GM13977 (cell line): ENCODE results near the gene DIPK1B.

Experiments used
- DNase-seq: peaks from one replicate; pipeline ENCODE4 v3.0.0; 2012; ENCODE audit warnings: low spot score
- in situ Hi-C: fragments of 300-500 bp; cut with MboI; formaldehyde crosslinking; loops from one replicate; pipeline ENCODE4 v1.12.0; 2022; ENCODE audit warnings: low sequenced_read_pairs, low pct_unique_long_range_greater_than_20kb, mixed read lengths, inconsistent platforms; ENCODE audit not compliant: unreplicated experiment
- TF ChIP-seq, protein P1 (sequence below): IDR thresholded peaks from 2 replicates; pipeline ENCODE4 v1.5.1; 2012; ENCODE audit warnings: mild to moderate bottlenecking, control low read depth; ENCODE audit not compliant: insufficient read depth; ENCODE audit errors: extremely low read depth, missing control alignments

Gene DIPK1B

GRCh38 chr9:136691316-136692184 is 20.8 kb upstream of the DIPK1B start:
- in situ Hi-C loops = no loop called here
- DNase-seq = no peak
- TF ChIP-seq, protein P1, sequence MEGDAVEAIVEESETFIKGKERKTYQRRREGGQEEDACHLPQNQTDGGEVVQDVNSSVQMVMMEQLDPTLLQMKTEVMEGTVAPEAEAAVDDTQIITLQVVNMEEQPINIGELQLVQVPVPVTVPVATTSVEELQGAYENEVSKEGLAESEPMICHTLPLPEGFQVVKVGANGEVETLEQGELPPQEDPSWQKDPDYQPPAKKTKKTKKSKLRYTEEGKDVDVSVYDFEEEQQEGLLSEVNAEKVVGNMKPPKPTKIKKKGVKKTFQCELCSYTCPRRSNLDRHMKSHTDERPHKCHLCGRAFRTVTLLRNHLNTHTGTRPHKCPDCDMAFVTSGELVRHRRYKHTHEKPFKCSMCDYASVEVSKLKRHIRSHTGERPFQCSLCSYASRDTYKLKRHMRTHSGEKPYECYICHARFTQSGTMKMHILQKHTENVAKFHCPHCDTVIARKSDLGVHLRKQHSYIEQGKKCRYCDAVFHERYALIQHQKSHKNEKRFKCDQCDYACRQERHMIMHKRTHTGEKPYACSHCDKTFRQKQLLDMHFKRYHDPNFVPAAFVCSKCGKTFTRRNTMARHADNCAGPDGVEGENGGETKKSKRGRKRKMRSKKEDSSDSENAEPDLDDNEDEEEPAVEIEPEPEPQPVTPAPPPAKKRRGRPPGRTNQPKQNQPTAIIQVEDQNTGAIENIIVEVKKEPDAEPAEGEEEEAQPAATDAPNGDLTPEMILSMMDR = no peak

GRCh38 chr9:136692185-136693134 is 19.9 kb upstream of the DIPK1B start:
- in situ Hi-C loops = no loop called here
- TF ChIP-seq, protein P1 = no peak
- no peak for DNase-seq

GRCh38 chr9:136693135-136693489 is 19.3 kb upstream of the DIPK1B start:
- no peak for DNase-seq
- in situ Hi-C loops = no loop called here
- TF ChIP-seq, protein P1 = no peak

DNA sequence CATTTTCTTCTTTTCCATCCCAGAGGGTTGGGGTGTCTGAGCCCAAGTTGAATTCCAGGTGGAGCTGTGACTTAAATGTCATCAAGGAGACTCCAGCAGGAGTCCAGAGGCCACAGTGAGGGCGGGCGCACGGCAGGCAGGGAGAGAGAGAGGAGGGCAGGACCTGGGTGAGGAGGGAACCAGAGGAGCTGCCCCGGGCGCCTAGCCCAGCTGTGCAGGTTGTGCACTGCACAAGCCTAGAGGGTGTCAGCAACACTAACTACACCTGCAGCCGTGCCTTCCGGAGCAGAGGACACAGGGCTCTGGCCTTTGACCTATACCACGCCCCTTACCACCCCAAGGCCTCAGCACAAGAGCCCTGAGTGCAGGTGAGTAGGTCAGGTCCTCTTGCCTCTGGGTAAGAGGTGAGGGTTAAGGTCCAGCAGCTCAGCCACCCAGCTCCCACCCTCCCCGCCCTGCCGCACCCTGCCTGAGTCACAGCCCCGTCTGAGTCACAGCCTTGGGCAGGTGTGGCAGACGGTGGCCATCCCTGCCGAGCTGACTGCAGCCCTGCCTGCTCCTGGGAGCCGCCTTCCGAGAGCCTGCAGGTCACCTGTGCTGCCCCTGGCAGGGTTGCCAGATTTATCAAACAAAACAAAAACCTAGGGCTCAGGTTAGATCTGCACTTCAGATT is 18.7 kb upstream of the DIPK1B start:
- DNase-seq = no peak
- in situ Hi-C loops = no loop called here
- TF ChIP-seq, protein P1 = no peak

DNA sequence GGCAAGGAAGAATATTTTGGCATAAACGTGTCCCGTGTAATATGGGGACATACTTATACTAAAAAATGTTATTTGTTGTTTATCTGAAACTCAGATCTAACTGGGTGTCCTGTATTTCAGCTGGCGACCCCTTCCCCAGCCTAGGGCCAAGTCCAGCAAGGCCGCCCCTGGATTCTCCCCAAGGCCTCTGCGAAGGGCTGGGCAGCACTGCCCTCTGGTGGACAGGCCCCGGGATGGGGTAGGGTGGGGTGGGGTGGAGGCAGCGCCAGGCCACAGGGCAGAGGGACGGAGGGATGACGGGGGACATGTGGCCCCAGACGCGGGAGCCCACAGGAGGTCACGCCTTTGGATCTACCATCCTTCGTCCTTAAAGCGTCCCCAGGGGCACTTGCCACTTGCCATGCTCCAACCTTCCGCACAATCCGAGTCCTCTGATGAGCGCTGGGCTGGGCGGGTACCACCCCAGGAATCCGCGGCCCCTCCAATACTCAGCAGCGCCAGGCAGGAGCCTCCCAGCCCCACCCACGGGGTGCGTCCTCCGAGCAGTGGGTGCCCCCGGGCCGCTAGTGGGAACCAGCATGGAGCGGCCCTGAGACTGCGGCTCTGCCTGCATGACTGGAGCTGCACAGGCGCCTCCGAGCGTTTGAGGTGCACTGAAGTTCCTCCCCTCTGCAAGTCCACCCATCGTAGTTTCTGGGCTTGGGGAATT is 18.1 kb upstream of the DIPK1B start:
- peak; percentile 78 for DNase-seq
- TF ChIP-seq, protein P1 = peak; percentile 67
- in situ Hi-C loops = no loop called here

GRCh38 chr9:136694872-136695247 is 17.5 kb upstream of the DIPK1B start:
- in situ Hi-C loops = no loop called here
- TF ChIP-seq, protein P1 = no peak
- no peak for DNase-seq
